ENCODE results near the gene ZC3H18.

The ZC3H18 gene

DNA sequence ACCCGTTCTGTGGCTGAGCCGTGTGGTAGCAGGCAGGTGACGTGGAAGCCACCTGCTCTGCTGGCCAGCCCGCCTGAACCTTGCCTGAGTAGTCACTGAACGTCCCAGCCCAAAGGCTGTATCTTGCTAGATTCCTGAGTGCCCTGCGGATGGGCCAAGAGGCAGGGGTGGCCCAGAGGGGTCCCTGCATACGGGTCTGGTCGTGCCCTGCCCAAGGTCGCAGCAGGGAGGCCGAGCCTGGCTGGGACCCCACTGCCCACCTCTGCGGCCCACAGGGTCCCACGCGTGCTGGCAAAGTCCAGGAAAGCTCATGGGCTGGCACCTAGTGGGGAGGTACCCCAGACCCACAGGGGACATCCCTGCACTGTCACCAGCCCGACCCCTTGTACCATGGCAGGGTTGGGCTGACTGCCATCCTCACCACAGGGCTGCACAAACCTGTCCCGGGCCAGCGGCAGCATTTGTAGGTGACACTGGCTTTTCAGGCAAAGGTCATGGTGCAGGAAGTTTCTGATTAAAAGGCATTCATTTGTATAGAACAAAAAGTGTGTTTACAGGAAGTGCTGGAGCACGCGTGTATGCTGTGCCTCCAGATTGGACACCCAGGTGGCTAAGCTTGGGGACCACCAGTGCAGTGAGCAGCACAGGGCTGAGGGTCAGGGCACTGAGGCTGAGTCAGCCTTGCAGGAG lies 45.1 kb upstream of the ZC3H18 start:
- TF ChIP-seq, protein P1, sequence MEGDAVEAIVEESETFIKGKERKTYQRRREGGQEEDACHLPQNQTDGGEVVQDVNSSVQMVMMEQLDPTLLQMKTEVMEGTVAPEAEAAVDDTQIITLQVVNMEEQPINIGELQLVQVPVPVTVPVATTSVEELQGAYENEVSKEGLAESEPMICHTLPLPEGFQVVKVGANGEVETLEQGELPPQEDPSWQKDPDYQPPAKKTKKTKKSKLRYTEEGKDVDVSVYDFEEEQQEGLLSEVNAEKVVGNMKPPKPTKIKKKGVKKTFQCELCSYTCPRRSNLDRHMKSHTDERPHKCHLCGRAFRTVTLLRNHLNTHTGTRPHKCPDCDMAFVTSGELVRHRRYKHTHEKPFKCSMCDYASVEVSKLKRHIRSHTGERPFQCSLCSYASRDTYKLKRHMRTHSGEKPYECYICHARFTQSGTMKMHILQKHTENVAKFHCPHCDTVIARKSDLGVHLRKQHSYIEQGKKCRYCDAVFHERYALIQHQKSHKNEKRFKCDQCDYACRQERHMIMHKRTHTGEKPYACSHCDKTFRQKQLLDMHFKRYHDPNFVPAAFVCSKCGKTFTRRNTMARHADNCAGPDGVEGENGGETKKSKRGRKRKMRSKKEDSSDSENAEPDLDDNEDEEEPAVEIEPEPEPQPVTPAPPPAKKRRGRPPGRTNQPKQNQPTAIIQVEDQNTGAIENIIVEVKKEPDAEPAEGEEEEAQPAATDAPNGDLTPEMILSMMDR (IDR thresholded peaks at IDR 0.05; ENCODE audit: extremely low read depth, insufficient read depth, missing control alignments): no peak
- DNase-seq (ENCODE audit: low spot score): no peak
- in situ Hi-C loops (cut with MboI; ENCODE audit: low pct_unique_long_range_greater_than_20kb, low sequenced_read_pairs, unreplicated experiment): loop anchor here (25.0 kb wide), 1 partner anchor 88 kb away; no protein-coding TSS in a partner anchor

DNA sequence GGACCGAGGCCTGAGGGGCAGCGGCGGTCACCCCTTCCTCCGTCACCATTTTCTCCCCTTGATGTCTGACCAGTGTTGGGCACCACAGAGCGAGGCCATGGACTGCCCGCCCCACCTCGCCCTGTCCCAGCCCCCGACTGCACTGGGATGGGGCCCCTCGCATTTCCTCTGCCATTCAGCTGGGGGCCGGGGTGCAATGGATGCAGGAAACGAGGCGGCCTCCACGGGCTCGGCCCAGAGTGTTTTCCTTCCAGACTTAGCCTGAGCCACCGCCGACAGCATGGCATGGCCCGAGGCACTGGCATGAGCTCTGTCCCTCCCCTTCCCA lies 44.6 kb upstream of the ZC3H18 start:
- in situ Hi-C loops (cut with MboI; ENCODE audit: low pct_unique_long_range_greater_than_20kb, low sequenced_read_pairs, unreplicated experiment): loop anchor here (25.0 kb wide), 1 partner anchor 88 kb away; no protein-coding TSS in a partner anchor
- no peak for DNase-seq (ENCODE audit: low spot score)
- TF ChIP-seq, protein P1 (IDR thresholded peaks at IDR 0.05; ENCODE audit: extremely low read depth, insufficient read depth, missing control alignments): no peak

DNA sequence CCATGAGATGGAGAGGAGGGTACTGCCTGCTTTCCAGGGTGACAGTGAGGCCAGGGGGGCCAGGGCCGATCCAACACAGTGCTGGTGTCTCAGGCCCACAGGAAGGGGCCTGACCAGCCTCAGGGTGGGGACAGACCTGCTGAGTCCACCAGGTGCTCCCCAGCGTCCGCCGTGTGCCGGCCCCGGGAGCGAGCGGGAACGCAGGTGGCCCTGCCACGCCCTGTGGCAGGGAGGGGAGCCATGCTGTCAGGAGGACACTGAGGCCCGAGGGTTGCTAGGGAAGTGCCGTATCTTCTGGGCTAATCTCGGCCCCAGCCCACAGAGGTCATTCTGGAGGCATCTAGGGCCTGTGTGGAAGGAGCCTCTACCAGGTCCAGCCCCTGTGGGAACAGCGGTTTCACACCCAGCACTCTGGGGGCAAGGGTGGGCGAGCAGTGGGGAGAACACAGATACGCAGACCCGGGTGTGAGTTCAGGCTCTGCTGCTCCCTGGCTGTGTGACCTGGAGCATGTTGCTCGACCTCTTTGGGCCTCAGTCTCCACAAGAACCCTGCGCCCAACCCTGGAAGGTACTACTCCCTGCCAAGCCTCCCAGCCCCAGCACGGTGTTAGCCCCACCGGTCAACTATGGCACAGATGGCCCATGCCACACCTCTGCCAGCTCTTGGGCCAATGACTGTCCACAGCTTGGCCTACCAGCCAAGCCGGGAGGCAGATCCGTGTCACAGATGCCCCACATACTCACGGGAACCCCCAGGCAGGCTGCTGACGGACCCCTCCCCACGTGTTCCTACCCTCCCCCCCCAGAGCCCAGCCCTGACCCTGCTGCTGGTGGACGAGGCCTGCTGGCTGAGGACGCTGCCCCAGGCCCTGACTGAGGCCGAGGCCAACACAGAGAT lies 43.9 kb upstream of the ZC3H18 start:
- in situ Hi-C loops (cut with MboI; ENCODE audit: low pct_unique_long_range_greater_than_20kb, low sequenced_read_pairs, unreplicated experiment): loop anchor here (25.0 kb wide), 1 partner anchor 89 kb away; no protein-coding TSS in a partner anchor
- TF ChIP-seq, protein P1 (IDR thresholded peaks at IDR 0.05; ENCODE audit: extremely low read depth, insufficient read depth, missing control alignments): no peak
- no peak for DNase-seq (ENCODE audit: low spot score)

DNA sequence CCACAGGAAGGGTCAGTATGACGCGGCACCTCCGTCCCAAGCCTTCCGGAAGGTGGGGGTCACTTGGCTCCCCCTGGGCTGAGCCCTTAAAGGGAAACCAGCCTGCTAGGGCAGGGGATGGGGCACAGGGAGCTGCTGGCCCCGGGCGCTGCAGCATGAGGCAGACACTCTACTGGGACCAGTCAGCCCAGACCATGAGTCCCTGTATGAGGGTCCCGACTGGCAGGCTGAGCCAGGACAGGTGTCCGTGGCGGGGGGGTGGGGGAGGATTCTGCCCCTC lies 43.4 kb upstream of the ZC3H18 start:
- DNase-seq (ENCODE audit: low spot score): no peak
- TF ChIP-seq, protein P1 (IDR thresholded peaks at IDR 0.05; ENCODE audit: extremely low read depth, insufficient read depth, missing control alignments): no peak
- in situ Hi-C loops (cut with MboI; ENCODE audit: low pct_unique_long_range_greater_than_20kb, low sequenced_read_pairs, unreplicated experiment): loop anchor here (25.0 kb wide), 1 partner anchor 90 kb away; no protein-coding TSS in a partner anchor

DNA sequence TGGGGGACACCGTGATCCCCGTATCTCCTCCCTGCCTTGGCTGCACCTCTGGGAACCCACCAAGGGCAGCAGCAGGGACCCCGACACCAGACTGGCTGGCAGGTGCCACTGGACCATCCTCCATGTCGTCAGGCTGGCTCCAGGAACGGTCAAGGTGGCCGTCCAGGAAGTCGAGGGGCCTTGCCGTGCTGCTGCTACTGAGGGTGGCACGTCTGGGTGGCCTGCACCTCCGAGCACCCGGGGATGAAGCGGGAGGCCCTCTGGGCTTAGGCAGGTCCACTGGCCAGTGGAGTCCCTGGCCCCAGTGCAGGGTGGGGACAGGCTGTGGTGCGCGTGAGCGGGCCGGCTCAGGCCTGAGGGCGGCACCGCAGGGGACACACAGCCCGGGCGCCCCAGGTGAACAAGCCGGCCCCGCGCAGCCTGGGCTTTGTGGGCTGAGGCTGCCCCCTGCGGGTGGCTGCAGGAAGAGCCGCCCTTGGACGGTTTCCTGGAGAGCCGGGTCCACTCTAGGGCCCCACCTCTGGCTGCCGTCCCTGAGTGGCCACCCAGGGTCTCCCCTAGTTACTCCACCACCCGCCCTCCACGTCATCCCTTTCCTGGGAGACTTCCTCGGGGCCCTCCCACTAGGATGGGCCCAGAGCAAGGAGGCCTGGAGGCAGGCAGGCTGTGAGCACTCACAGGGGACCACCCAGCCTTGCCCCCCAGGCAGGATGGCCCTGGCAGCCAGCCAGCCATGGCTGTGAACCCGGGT lies 42.8 kb upstream of the ZC3H18 start:
- DNase-seq (ENCODE audit: low spot score): peak; percentile 93
- in situ Hi-C loops (cut with MboI; ENCODE audit: low pct_unique_long_range_greater_than_20kb, low sequenced_read_pairs, unreplicated experiment): loop anchor here (25.0 kb wide), 1 partner anchor 90 kb away; no protein-coding TSS in a partner anchor
- TF ChIP-seq, protein P1 (IDR thresholded peaks at IDR 0.05; ENCODE audit: extremely low read depth, insufficient read depth, missing control alignments): peak; percentile 92
